Transverse colon (tissue), 4 donors: ENCODE results near the gene EEPD1. TPM values are rescaled to one million over a fixed set of nuclear protein-coding genes. Genes with fewer than 3 reads are reported as not detected.
"Not testable (repeated sequence)": the region's sequence is repeated elsewhere in the genome, so short reads cannot be mapped to it uniquely, and the experiment has no call there.

ENCODE experiments used
- DNase-seq: peaks from one replicate; pipeline ENCODE4 v3.0.0-alpha.2; 2019
- H3K27ac ChIP-seq, 4 donors: fragments of 200-600 bp; sonication (generic); 2 replicates each; pipeline ENCODE4 v1.5.1; 2016 to 2018; ENCODE audit warnings: inconsistent platforms in 4 of 4
- H3K27me3 ChIP-seq: fragments of 200-600 bp; sonication (generic); 2 replicates; pipeline ENCODE4 v1.5.1; 2017; ENCODE audit warnings: inconsistent platforms
- H3K36me3 ChIP-seq, 4 donors: fragments of 200-600 bp; sonication (generic); 2 replicates each; pipeline ENCODE4 v1.5.1; 2017 to 2019; ENCODE audit warnings: inconsistent platforms in 4 of 4
- H3K4me1 ChIP-seq, 4 donors: fragments of 200-600 bp; sonication (generic); 2 replicates each; pipeline ENCODE4 v1.5.1; 2017 to 2020; ENCODE audit warnings: inconsistent platforms in 4 of 4
- H3K4me3 ChIP-seq, 4 donors: fragments of 200-600 bp; sonication (generic); 1 replicate in 1 of 4; 2 replicates in 3 of 4; pipeline versions ENCODE4 v1.5.1 to v1.6.1; 2017 to 2019; ENCODE audit warnings: inconsistent platforms in 4 of 4
- H3K9me3 ChIP-seq, 2 donors: fragments of 200-600 bp; sonication (generic); 2 replicates each; pipeline ENCODE4 v1.5.1; 2017 to 2019; ENCODE audit warnings: inconsistent platforms in 2 of 2
- EP300 ChIP-seq: sonication (generic); formaldehyde crosslinking; IDR thresholded peaks from one replicate; pipeline ENCODE4 v1.6.1; 2017; ENCODE audit warnings: antibody characterized with exemption, low read depth
- POLR2A ChIP-seq: fragments of 450-650 bp; IDR thresholded peaks from one replicate; pipeline ENCODE4 v1.6.1; 2016; ENCODE audit warnings: antibody characterized with exemption, mild to moderate bottlenecking, moderate library complexity
- POLR2AphosphoS5 ChIP-seq, 3 donors: sonication (generic); formaldehyde crosslinking; IDR thresholded peaks; one replicate each; pipeline ENCODE4 v1.6.1; 2016; ENCODE audit warnings: antibody characterized with exemption in 3 of 3
- WGBS, 2 donors: methylation state at CpG; one replicate each; pipeline ENCODE4 v1.1.5; 2018; ENCODE audit warnings: low coverage in 1 of 2; 5-methylcytosine and 5-hydroxymethylcytosine counted together
- in situ Hi-C, 4 donors: fragments of 200-750 bp; cut with MboI; loops; one replicate each; pipeline versions ENCODE4 v1.15.0 to v1.15.1; 2017; ENCODE audit warnings: low sequenced_read_pairs in 3 of 4, low pct_ligation_motif_present in 1 of 4, low pct_unique_long_range_greater_than_20kb in 1 of 4
- intact Hi-C: fragments of 100-400 bp; cut with DNase I; formaldehyde crosslinking; loops from one replicate; pipeline ENCODE4 v1.15.1; 2023; ENCODE audit warnings: low total_unique reads
- total RNA-seq, 4 donors: library from RNA; depleted of rRNA; stranded (reverse); fragments of >200 nt; gene quantifications; one replicate each; pipeline ENCODE4 v1.1.0, GENCODE V29; 2016
- TF ChIP-seq, protein P1 (sequence below), 5 experiments: fragments of 200-600 bp in 3 of 5; fragments of 450-650 bp in 2 of 5; sonication (generic) in 3 of 5; IDR thresholded peaks; 1 replicate in 2 of 5; 2 replicates in 3 of 5; pipeline ENCODE4 v1.5.1; 2016 to 2017; ENCODE audit warnings: antibody characterized with exemption in 5 of 5, inconsistent platforms in 3 of 5, mild to moderate bottlenecking in 2 of 5, moderate library complexity in 1 of 5

Gene EEPD1
- 10 to 100 TPM; 16.2 to 36.2 (median 25.2) TPM for total RNA-seq

- 1% methylated on average over 70 of the region's 88 CpGs; no CpG with 5 or more reads in 1 of the 2 donors for whole genome bisulfite sequencing, 2 donors
Measured at GRCh38 chr7:36152756-36153570, at the start of gene EEPD1. EEPD1 (plus strand) TSS chr7:36153254; CDS start chr7:36154325, 1,071 bp downstream.

DNA sequence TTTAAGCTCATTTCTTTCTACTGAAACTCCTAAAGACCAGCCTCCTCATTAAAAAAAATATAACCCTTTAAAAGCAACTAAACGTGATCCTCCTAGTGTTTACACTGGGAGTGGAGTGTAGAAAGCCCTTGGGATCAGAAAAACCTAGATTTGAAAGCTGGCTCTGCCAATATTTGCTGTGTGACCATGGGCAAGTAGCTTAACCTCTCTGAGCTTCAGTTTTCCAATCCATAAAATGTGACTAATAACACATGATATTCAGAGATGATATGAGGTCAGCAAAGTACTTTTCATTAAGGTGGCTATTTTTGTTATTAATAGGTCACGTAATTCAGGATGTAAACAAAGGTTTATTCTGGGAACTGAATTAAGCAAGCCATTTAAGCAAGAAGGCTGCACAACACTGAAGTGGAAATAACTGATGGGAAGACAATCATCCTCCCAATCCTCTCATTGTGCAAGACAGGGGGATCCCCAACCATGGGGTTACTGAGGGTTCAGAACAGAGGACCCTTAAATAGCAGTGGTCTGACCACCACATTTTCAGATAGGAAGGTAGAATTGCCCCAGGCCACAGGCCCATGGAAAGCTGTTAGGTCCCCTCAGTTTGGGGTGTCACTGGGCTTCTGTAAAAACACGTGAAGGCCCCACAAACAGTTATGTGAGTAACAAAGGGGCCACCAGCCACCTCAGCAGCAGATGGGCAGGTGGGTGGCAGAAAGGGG lies 49.1 kb upstream of the EEPD1 start:
- H3K9me3 ChIP-seq, result no peaks in the 10 kb centered on the region
- in situ Hi-C loops (no loop called here), intact Hi-C loops (no loop called here)
- no peaks in the 10 kb centered on the region for H3K4me1 ChIP-seq
- DNase-seq, result no peak
- no peak for TF ChIP-seq POLR2A
- TF ChIP-seq EP300, result no peak
- no peak for TF ChIP-seq POLR2AphosphoS5 (IDR thresholded peaks at IDR 0.05)
- TF ChIP-seq, protein P1, sequence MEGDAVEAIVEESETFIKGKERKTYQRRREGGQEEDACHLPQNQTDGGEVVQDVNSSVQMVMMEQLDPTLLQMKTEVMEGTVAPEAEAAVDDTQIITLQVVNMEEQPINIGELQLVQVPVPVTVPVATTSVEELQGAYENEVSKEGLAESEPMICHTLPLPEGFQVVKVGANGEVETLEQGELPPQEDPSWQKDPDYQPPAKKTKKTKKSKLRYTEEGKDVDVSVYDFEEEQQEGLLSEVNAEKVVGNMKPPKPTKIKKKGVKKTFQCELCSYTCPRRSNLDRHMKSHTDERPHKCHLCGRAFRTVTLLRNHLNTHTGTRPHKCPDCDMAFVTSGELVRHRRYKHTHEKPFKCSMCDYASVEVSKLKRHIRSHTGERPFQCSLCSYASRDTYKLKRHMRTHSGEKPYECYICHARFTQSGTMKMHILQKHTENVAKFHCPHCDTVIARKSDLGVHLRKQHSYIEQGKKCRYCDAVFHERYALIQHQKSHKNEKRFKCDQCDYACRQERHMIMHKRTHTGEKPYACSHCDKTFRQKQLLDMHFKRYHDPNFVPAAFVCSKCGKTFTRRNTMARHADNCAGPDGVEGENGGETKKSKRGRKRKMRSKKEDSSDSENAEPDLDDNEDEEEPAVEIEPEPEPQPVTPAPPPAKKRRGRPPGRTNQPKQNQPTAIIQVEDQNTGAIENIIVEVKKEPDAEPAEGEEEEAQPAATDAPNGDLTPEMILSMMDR (IDR thresholded peaks at IDR 0.05), result no peak
- no peaks in the 10 kb centered on the region for H3K27me3 ChIP-seq
- H3K27ac ChIP-seq, result no peak overlapping the region
- WGBS, 2 donors, result 55 to 66% methylated on average over 3 of the region's 3 CpGs
- no peak overlapping the region for H3K4me3 ChIP-seq
- no peaks in the 10 kb centered on the region for H3K36me3 ChIP-seq

More at GRCh38 chr7:36152756-36153570, at the start of gene EEPD1:
- no peaks in the 10 kb centered on the region for H3K36me3 ChIP-seq
- H3K27ac ChIP-seq, result peak within 1 kb of the TSS; percentile 92 to 95 (median 94)
- no peaks in the 10 kb centered on the region for H3K27me3 ChIP-seq
- intact Hi-C loops, result no loop called here
- H3K9me3 ChIP-seq, result no peaks in the 10 kb centered on the region
- peaks cover 20 to 50% (median 42%) of the 10 kb centered on the region in 4 donors for H3K4me1 ChIP-seq
- no peak for TF ChIP-seq EP300
- TF ChIP-seq POLR2A, result peak; percentile 81
- peak; percentile 75 to 93 (median 88) for TF ChIP-seq POLR2AphosphoS5 (IDR thresholded peaks at IDR 0.05)
- TF ChIP-seq, protein P1 (IDR thresholded peaks at IDR 0.05), result no peak
- peak within 1 kb of the TSS; percentile 63 to 89 (median 76) for H3K4me3 ChIP-seq
- peak; percentile 100 for DNase-seq
- in situ Hi-C loops, result loop anchor here in 1 of 4 donors (25.0 kb wide), 1 partner anchor 134 kb away; no protein-coding TSS in a partner anchor

GRCh38 chr7:36106972-36107908 lies 45.8 kb upstream of the EEPD1 start:
- 74 to 95% methylated on average over 2 to 8 of the region's 8 CpGs for WGBS, 2 donors
- H3K4me3 ChIP-seq, H3K27ac ChIP-seq, H3K36me3 ChIP-seq, H3K27me3 ChIP-seq, in situ Hi-C loops, DNase-seq, H3K4me1 ChIP-seq, H3K9me3 ChIP-seq, intact Hi-C loops: not testable (repeated sequence)

DNA sequence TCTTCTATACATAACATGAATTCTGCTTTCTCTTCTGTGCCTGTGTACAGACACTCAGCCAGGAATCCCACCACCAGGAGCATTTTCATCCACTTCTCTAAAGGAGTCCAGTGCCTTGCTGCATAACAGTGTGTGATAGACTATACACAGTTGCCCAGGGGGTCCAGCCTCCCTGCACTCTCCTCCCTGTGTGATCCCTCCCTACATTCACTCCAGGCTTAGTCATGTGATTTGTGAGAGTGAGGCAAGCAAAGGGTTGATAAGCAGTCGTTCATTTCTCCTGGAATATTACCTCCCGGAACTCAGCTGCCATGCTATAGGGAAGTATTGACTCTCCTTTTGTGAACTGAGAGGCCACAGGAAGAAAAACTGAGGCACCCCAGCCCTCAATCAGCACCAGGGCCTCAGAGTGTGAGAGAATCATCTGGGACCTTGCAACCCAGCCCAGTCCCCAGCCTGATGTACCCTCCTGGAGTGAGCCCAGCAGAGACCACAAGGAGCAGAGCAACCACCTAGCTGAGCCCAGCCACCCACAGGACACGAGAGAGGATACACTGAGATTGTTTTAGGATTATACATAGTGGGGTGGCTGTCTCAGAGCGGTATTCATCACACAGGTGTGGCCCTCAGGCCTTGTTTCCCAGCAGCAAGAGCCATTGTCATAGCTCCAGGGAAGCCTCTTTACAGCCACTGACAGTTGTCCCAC lies 45.0 kb upstream of the EEPD1 start:
- Histone ChIP-seq H3K36me3 (no peaks in the 10 kb centered on the region), H3K4me1 (no peaks in the 10 kb centered on the region), H3K4me3 (no peak overlapping the region), H3K9me3 (no peaks in the 10 kb centered on the region), H3K27ac (no peak overlapping the region), H3K27me3 (no peaks in the 10 kb centered on the region)
- intact Hi-C loops (no loop called here), in situ Hi-C loops (no loop called here)
- 20 to 77% methylated on average over 1 to 4 of the region's 4 CpGs for WGBS, 2 donors
- TF ChIP-seq POLR2A (no peak), POLR2AphosphoS5 (IDR thresholded peaks at IDR 0.05) (no peak)
- DNase-seq, result no peak
